GM12878 (cell line): ENCODE data around the gene GNAO1. TPM values are rescaled to one million over a fixed set of nuclear protein-coding genes. Genes with fewer than 3 reads are reported as not detected.

Source experiments
- ATAC-seq: fragments of 200-7000 bp; cut with Tn5 transposase; 3 replicates; pipeline ENCODE4 v1.9.1; 2020; ENCODE audit warnings: mild to moderate bottlenecking, moderate library complexity
- BruUV-seq: library from RNA; stranded (reverse); fragments of 400-500 nt; replicated peaks from 2 replicates; lab custom pipeline; 2021; lab: Mats Ljungman, UMichigan
- CTCF ChIA-PET: fragments of 300-600 bp; sonication (Branson Sonifier 250); formaldehyde crosslinking; extraction: SDS; loops from one replicate; lab custom pipeline; 2021; ENCODE audit warnings: inconsistent platforms; lab: Yijun Ruan, JAX
- POLR2A ChIA-PET: fragments of 350-600 bp; formaldehyde crosslinking; extraction: SDS; loops from one replicate; lab custom pipeline; 2021; ENCODE audit warnings: inconsistent platforms; lab: Charles Lee
- RAD21 ChIA-PET: fragments of 300-600 bp; sonication (Branson Sonifier 250); formaldehyde crosslinking; loops from one replicate; lab custom pipeline; 2023; ENCODE audit warnings: antibody characterized with exemption; ENCODE audit not compliant: unreplicated experiment; lab: Charles Lee
- SMC1A ChIA-PET: fragments of 300-600 bp; sonication (Branson Sonifier 250); formaldehyde crosslinking; loops from one replicate; lab custom pipeline; 2023; ENCODE audit not compliant: unreplicated experiment, uncharacterized antibody; lab: Charles Lee
- DNase-seq: peaks from one replicate; pipeline ENCODE4 v3.0.0-alpha.2; 2011; ENCODE audit warnings: low read depth, low spot score
- FAIRE-seq: peaks from 3 replicates; lab custom pipeline; 2011; peaks lifted over from hg19 to GRCh38; lab: Jason Lieb, UNC
- H2AFZ ChIP-seq: 2 replicates; pipeline ENCODE4 v1.6.0; 2011; ENCODE audit warnings: low read depth, low read length, control low read depth; ENCODE audit not compliant: control insufficient read depth
- H3K27ac ChIP-seq: 2 replicates; pipeline ENCODE4 v1.5.1; 2011; ENCODE audit warnings: control low read depth; ENCODE audit not compliant: control insufficient read depth, insufficient read depth
- H3K27me3 ChIP-seq, 2 experiments: replicated peaks in 1 of 2; 2 replicates each; pipeline versions ENCODE4 v1.6.0 to v1.6.1; 2011; ENCODE audit warnings: low read length in 1 of 2; ENCODE audit not compliant: control insufficient read depth in 2 of 2, insufficient read depth in 2 of 2
- H3K36me3 ChIP-seq, 2 experiments: 2 replicates each; pipeline ENCODE4 v1.5.1; 2011; ENCODE audit warnings: low read length in 1 of 2; ENCODE audit not compliant: control insufficient read depth in 2 of 2, insufficient read depth in 2 of 2
- H3K4me1 ChIP-seq: 2 replicates; pipeline ENCODE4 v1.6.1; 2011; ENCODE audit warnings: mild to moderate bottlenecking, low read length, moderate library complexity, mixed read lengths; ENCODE audit not compliant: control insufficient read depth, insufficient read depth
- H3K4me2 ChIP-seq: 2 replicates; pipeline ENCODE4 v1.6.0; 2011; ENCODE audit warnings: control low read depth; ENCODE audit not compliant: control insufficient read depth, insufficient read depth
- H3K4me3 ChIP-seq: fragments of 200-600 bp; sonication (generic); 2 replicates; pipeline ENCODE4 v1.5.1; 2016
- H3K79me2 ChIP-seq: 2 replicates; pipeline ENCODE4 v1.6.0; 2011; ENCODE audit warnings: low read length; ENCODE audit not compliant: control insufficient read depth, insufficient read depth
- H3K9ac ChIP-seq: 2 replicates; pipeline ENCODE4 v1.8.0; 2011; ENCODE audit warnings: low read length, control low read depth, mixed read lengths; ENCODE audit not compliant: control insufficient read depth, insufficient read depth
- H3K9me3 ChIP-seq: replicated peaks from 3 replicates; pipeline ENCODE4 v1.5.1; 2011; ENCODE audit warnings: mild to moderate bottlenecking, low read length; ENCODE audit not compliant: control insufficient read depth, insufficient read depth
- H4K20me1 ChIP-seq: 2 replicates; pipeline ENCODE4 v1.6.0; 2011; ENCODE audit not compliant: control insufficient read depth, insufficient read depth
- BMI1 ChIP-seq: fragments of 450-650 bp; IDR thresholded peaks from 2 replicates; pipeline ENCODE4 v1.6.1; 2016; ENCODE audit warnings: mild to moderate bottlenecking, moderate library complexity, borderline replicate concordance
- TARDBP ChIP-seq: IDR thresholded peaks from 2 replicates; pipeline ENCODE4 v1.6.1; 2016; ENCODE audit warnings: borderline replicate concordance
- TBL1XR1 ChIP-seq: IDR thresholded peaks from 2 replicates; pipeline ENCODE4 v1.6.1; 2012; ENCODE audit warnings: low read depth, low read length, improper control_type of control experiment
- WGBS: methylation state at CpG from one replicate; pipeline ENCODE4 v1.1.6; 2016; ENCODE audit warnings: low lambda C conversion rate; ENCODE audit not compliant: insufficient replicate concordance, insufficient coverage; ENCODE audit errors: missing lambda C conversion rate; 5-methylcytosine and 5-hydroxymethylcytosine counted together
- in situ Hi-C: fragments of 300-500 bp; cut with MboI; formaldehyde crosslinking; loops from 9 replicates; pipeline ENCODE4 v1.14.3; 2018; ENCODE audit warnings: mixed read lengths
- intact Hi-C: fragments of 100-400 bp; cut with micrococcal nuclease; formaldehyde crosslinking; loops from one replicate; pipeline ENCODE4 v1.14.2; 2022; ENCODE audit not compliant: unreplicated experiment
- polyA plus RNA-seq, 11 experiments: library from polyadenylated mRNA; depleted of rRNA in 4 of 11; unstranded in 6 of 11; stranded (reverse) in 5 of 11; fragments of >200 nt; fragmentation: Nextera tagmentation in 4 of 11; fragmentation: Illumina TruSeq in 1 of 11; extraction: Ambion mirVana in 4 of 11; extraction: Trizol in 1 of 11; gene quantifications; 1 replicate in 1 of 11; 2 replicates in 10 of 11; pipeline versions ENCODE4 v1.2.1 to v1.2.3, GENCODE V29; 2011 to 2016; ENCODE audit warnings: inconsistent platforms in 2 of 11, missing spikeins in 2 of 11, low read depth in 1 of 11
- total RNA-seq, 4 experiments: library from RNA; depleted of rRNA in 3 of 4; stranded (reverse); fragments of >200 nt in 3 of 4; fragmentation: Illumina TruSeq in 1 of 4; extraction: Trizol in 1 of 4; gene quantifications; 2 replicates each; pipeline versions ENCODE4 v1.2.1 to v1.2.3, GENCODE V29; 2013 to 2021
- TF ChIP-seq, protein P1 (sequence below): fragments of 450-650 bp; IDR thresholded peaks from 2 replicates; pipeline ENCODE4 v1.6.1; 2017; ENCODE audit warnings: borderline replicate concordance
- TF ChIP-seq, protein P2 (sequence below): fragments of 450-650 bp; IDR thresholded peaks from 2 replicates; pipeline ENCODE4 v1.6.1; 2016; ENCODE audit warnings: mild to moderate bottlenecking
- TF ChIP-seq, protein P3 (sequence below): fragments of 450-650 bp; IDR thresholded peaks from 2 replicates; pipeline ENCODE4 v1.6.1; 2018; ENCODE audit warnings: borderline replicate concordance, mild to moderate bottlenecking; ENCODE audit not compliant: partially characterized antibody
- TF ChIP-seq, protein P4 (sequence below): IDR thresholded peaks from 2 replicates; pipeline ENCODE4 v1.6.1; 2011; ENCODE audit warnings: borderline replicate concordance, low read depth, mild to moderate bottlenecking, moderate library complexity, low read length; ENCODE audit not compliant: insufficient read depth, poor library complexity, severe bottlenecking

The GNAO1 gene
- total and polyA plus RNA-seq, 10 of the 15 experiments (the other 5 are each of a cell fraction or from before 2014, with no cell fraction given), result 0.05 to 0.28 (median 0.14) TPM; not detected in 6

GRCh38 chr16:56238188-56238587 is 46.9 kb downstream of the GNAO1 start:
- Histone ChIP-seq H3K9ac (no peak overlapping the region), H3K27ac (no peak overlapping the region), H2AFZ (no peak overlapping the region), H4K20me1 (no peaks in the 10 kb centered on the region), H3K79me2 (no peaks in the 10 kb centered on the region), H3K36me3 (no peaks in the 10 kb centered on the region), H3K9me3 (no peaks in the 10 kb centered on the region), H3K4me1 (no peaks in the 10 kb centered on the region), H3K4me3 (no peak overlapping the region), H3K27me3 (peaks cover 2 to 3% of the 10 kb centered on the region in 2 experiments; a peak in 2 of 4 replicates), H3K4me2 (no peak overlapping the region)
- intact Hi-C loops (no loop called here), in situ Hi-C loops (no loop called here)
- POLR2A ChIA-PET, result no interaction called here
- RAD21 ChIA-PET, result no interaction called here
- SMC1A ChIA-PET, result no interaction called here
- ATAC-seq, result no peak
- no peak for DNase-seq
- no peak for FAIRE-seq
- CTCF ChIA-PET, result no interaction called here
- WGBS, result 5% methylated on average over 3 of the region's 3 CpGs
- TF ChIP-seq BMI1 (no peak), TARDBP (no peak), TBL1XR1 (no peak)
- TF ChIP-seq, protein P1, sequence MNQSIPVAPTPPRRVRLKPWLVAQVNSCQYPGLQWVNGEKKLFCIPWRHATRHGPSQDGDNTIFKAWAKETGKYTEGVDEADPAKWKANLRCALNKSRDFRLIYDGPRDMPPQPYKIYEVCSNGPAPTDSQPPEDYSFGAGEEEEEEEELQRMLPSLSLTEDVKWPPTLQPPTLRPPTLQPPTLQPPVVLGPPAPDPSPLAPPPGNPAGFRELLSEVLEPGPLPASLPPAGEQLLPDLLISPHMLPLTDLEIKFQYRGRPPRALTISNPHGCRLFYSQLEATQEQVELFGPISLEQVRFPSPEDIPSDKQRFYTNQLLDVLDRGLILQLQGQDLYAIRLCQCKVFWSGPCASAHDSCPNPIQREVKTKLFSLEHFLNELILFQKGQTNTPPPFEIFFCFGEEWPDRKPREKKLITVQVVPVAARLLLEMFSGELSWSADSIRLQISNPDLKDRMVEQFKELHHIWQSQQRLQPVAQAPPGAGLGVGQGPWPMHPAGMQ, result no peak
- TF ChIP-seq, protein P2, sequence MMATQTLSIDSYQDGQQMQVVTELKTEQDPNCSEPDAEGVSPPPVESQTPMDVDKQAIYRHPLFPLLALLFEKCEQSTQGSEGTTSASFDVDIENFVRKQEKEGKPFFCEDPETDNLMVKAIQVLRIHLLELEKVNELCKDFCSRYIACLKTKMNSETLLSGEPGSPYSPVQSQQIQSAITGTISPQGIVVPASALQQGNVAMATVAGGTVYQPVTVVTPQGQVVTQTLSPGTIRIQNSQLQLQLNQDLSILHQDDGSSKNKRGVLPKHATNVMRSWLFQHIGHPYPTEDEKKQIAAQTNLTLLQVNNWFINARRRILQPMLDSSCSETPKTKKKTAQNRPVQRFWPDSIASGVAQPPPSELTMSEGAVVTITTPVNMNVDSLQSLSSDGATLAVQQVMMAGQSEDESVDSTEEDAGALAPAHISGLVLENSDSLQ, result no peak
- TF ChIP-seq, protein P3, sequence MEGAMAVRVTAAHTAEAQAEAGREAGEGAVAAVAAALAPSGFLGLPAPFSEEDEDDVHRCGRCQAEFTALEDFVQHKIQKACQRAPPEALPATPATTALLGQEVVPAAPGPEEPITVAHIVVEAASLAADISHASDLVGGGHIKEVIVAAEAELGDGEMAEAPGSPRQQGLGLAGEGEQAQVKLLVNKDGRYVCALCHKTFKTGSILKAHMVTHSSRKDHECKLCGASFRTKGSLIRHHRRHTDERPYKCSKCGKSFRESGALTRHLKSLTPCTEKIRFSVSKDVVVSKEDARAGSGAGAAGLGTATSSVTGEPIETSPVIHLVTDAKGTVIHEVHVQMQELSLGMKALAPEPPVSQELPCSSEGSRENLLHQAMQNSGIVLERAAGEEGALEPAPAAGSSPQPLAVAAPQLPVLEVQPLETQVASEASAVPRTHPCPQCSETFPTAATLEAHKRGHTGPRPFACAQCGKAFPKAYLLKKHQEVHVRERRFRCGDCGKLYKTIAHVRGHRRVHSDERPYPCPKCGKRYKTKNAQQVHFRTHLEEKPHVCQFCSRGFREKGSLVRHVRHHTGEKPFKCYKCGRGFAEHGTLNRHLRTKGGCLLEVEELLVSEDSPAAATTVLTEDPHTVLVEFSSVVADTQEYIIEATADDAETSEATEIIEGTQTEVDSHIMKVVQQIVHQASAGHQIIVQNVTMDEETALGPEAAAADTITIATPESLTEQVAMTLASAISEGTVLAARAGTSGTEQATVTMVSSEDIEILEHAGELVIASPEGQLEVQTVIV, result no peak
- TF ChIP-seq, protein P4, sequence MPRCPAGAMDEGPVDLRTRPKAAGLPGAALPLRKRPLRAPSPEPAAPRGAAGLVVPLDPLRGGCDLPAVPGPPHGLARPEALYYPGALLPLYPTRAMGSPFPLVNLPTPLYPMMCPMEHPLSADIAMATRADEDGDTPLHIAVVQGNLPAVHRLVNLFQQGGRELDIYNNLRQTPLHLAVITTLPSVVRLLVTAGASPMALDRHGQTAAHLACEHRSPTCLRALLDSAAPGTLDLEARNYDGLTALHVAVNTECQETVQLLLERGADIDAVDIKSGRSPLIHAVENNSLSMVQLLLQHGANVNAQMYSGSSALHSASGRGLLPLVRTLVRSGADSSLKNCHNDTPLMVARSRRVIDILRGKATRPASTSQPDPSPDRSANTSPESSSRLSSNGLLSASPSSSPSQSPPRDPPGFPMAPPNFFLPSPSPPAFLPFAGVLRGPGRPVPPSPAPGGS, result no peak
- BruUV-seq, result no TSS peak
